ENCODE data around the gene FMNL2.
A peak's percentile ranks its signal among the peaks of the same experiment; 100 is the strongest.
"Not testable (repeated sequence)": the region's sequence is repeated elsewhere in the genome, so short reads cannot be mapped to it uniquely, and the experiment has no call there.

Gene FMNL2

GRCh38 chr2:152499331-152499816 lies 164.4 kb downstream of the FMNL2 start:
- DNase-seq = peak; percentile 25 to 64 (median 55)

GRCh38 chr2:152499896-152500735 lies 165.1 kb downstream of the FMNL2 start:
- peak; percentile 65 to 87 (median 76) for DNase-seq

- no peak for DNase-seq
Measured at GRCh38 chr2:152500772-152501171, 165.8 kb downstream of the FMNL2 start.

- DNase-seq = no peak
Measured at GRCh38 chr2:152501666-152502065, 166.7 kb downstream of the FMNL2 start.

- no peak for DNase-seq
Measured at GRCh38 chr2:152504618-152505017, 169.6 kb downstream of the FMNL2 start.

GRCh38 chr2:152505495-152505906 lies 170.5 kb downstream of the FMNL2 start:
- peak; percentile 75 to 90 (median 87) for DNase-seq

GRCh38 chr2:152506843-152507242 lies 171.9 kb downstream of the FMNL2 start:
- DNase-seq = no peak

GRCh38 chr2:152507907-152508306 lies 172.9 kb downstream of the FMNL2 start:
- DNase-seq = no peak

GRCh38 chr2:152508446-152508845 lies 173.5 kb downstream of the FMNL2 start:
- peak in 3 of 4 experiments; percentile 21 to 55 (median 55) for DNase-seq

GRCh38 chr2:152509772-152510491 lies 175.0 kb downstream of the FMNL2 start:
- no peak for DNase-seq

GRCh38 chr2:152510621-152511020 lies 175.6 kb downstream of the FMNL2 start:
- DNase-seq = no peak

GRCh38 chr2:152511981-152512380 lies 177.0 kb downstream of the FMNL2 start:
- DNase-seq = no peak

GRCh38 chr2:152513029-152513428 lies 178.1 kb downstream of the FMNL2 start:
- no peak for DNase-seq

GRCh38 chr2:152513681-152514080 lies 178.7 kb downstream of the FMNL2 start:
- no peak for DNase-seq

GRCh38 chr2:152518034-152518433 lies 183.1 kb downstream of the FMNL2 start:
- no peak for DNase-seq

GRCh38 chr2:152518641-152519580 lies 183.9 kb downstream of the FMNL2 start:
- DNase-seq = no peak

GRCh38 chr2:152519581-152519952 lies 184.6 kb downstream of the FMNL2 start:
- DNase-seq = no peak

GRCh38 chr2:152520759-152521158 lies 185.8 kb downstream of the FMNL2 start:
- no peak for DNase-seq

- not testable (repeated sequence) for DNase-seq
Measured at GRCh38 chr2:152522446-152522845, 187.5 kb downstream of the FMNL2 start.

GRCh38 chr2:152523091-152523490 lies 188.1 kb downstream of the FMNL2 start:
- DNase-seq = no peak

GRCh38 chr2:152525277-152525838 lies 190.4 kb downstream of the FMNL2 start:
- peak in 3 of 4 experiments; percentile 5 to 31 (median 22) for DNase-seq
